A673 (cell line): Measurements from ENCODE around the gene TCP11L2. TPM values are rescaled to one million over a fixed set of nuclear protein-coding genes. Genes with fewer than 3 reads are reported as not detected.
A peak's percentile ranks its signal among the peaks of the same experiment; 100 is the strongest.

Experiments used
- BruUV-seq: library from RNA; stranded (reverse); fragments of 400-500 nt; replicated peaks from 2 replicates; lab custom pipeline; 2021; lab: Mats Ljungman, UMichigan
- CTCF ChIA-PET: fragments of 300-600 bp; sonication (Branson Sonifier 250); formaldehyde crosslinking; loops from one replicate; lab custom pipeline; 2022; ENCODE audit warnings: antibody characterized with exemption; lab: Charles Lee
- POLR2A ChIA-PET: fragments of 300-600 bp; sonication (Branson Sonifier 250); formaldehyde crosslinking; loops from one replicate; lab custom pipeline; 2022; ENCODE audit warnings: antibody characterized with exemption; ENCODE audit not compliant: low non-redundant PET; lab: Charles Lee
- DNase-seq: peaks from one replicate; pipeline ENCODE4 v3.0.0-alpha.2; 2015; ENCODE audit warnings: low spot score
- H3K27ac ChIP-seq: fragments of 200-600 bp; sonication (generic); 2 replicates; pipeline ENCODE4 v1.5.1; 2016; ENCODE audit warnings: mixed run types, low read depth, mild to moderate bottlenecking, mixed read lengths, antibody characterized with exemption, low read length; ENCODE audit not compliant: poor library complexity, severe bottlenecking
- H3K27me3 ChIP-seq: fragments of 200-600 bp; sonication (generic); replicated peaks from 2 replicates; pipeline ENCODE4 v1.6.1; 2017; ENCODE audit warnings: mixed run types, low read depth, mild to moderate bottlenecking, mixed read lengths, antibody characterized with exemption, low read length; ENCODE audit not compliant: insufficient read depth, poor library complexity
- H3K36me3 ChIP-seq: fragments of 200-600 bp; sonication (generic); 2 replicates; pipeline ENCODE4 v1.6.1; 2016; ENCODE audit warnings: mixed run types, mild to moderate bottlenecking, mixed read lengths, antibody characterized with exemption, low read length; ENCODE audit not compliant: insufficient read depth, poor library complexity, severe bottlenecking
- H3K4me1 ChIP-seq: fragments of 200-600 bp; sonication (generic); 2 replicates; pipeline ENCODE4 v1.6.1; 2017; ENCODE audit warnings: mixed run types, mild to moderate bottlenecking, mixed read lengths, antibody characterized with exemption, low read length; ENCODE audit not compliant: insufficient read depth, poor library complexity, severe bottlenecking
- H3K4me3 ChIP-seq: fragments of 200-600 bp; sonication (generic); 2 replicates; pipeline ENCODE4 v1.5.1; 2016; ENCODE audit warnings: low read depth, mixed run types, mild to moderate bottlenecking, mixed read lengths, low read length; ENCODE audit not compliant: poor library complexity, severe bottlenecking
- H3K9me3 ChIP-seq: fragments of 200-600 bp; sonication (generic); 2 replicates; pipeline ENCODE4 v1.6.1; 2016; ENCODE audit warnings: mixed run types, low read depth, mild to moderate bottlenecking, mixed read lengths, antibody characterized with exemption, low read length; ENCODE audit not compliant: poor library complexity, severe bottlenecking
- CTCF ChIP-seq: fragments of 300-800, 200-600 bp; sonication (generic); conservative IDR thresholded peaks from 2 replicates; pipeline ENCODE4 v1.5.1; 2017; ENCODE audit warnings: low read depth, mild to moderate bottlenecking, antibody characterized with exemption, low read length, moderate library complexity, mixed read lengths
- EZH2 ChIP-seq: fragments of 200-600 bp; sonication (generic); IDR thresholded peaks from 2 replicates; pipeline ENCODE4 v1.6.1; 2017; ENCODE audit warnings: borderline replicate concordance, low read depth, mild to moderate bottlenecking, mixed read lengths, antibody characterized with exemption, low read length; ENCODE audit not compliant: poor library complexity, severe bottlenecking
- intact Hi-C: fragments of 100-400 bp; cut with micrococcal nuclease; formaldehyde crosslinking; loops from one replicate; pipeline ENCODE4 v1.10.0; 2022; ENCODE audit not compliant: unreplicated experiment
- total RNA-seq: library from RNA; stranded (reverse); gene quantifications from 2 replicates; pipeline ENCODE4 v1.2.3, GENCODE V29; 2021

TCP11L2 gene
- total RNA-seq, 1 experiment from 2014 or later: 0.39 TPM

GRCh38 chr12:106386813-106387535 lies 84.4 kb downstream of the TCP11L2 start:
- intact Hi-C loops: loop anchor here (1.0 to 10.0 kb wide), 4 partner anchors 453 to 1218 kb away; no protein-coding TSS in a partner anchor
- TF ChIP-seq EZH2 (no peak), CTCF (no peak)
- no peaks in the 10 kb centered on the region for H3K9me3 ChIP-seq
- H3K4me1 ChIP-seq: no peaks in the 10 kb centered on the region
- no peaks in the 10 kb centered on the region for H3K36me3 ChIP-seq
- no peaks in the 10 kb centered on the region for H3K27me3 ChIP-seq
- CTCF ChIA-PET: interaction anchor here (1.4 kb wide), 1 partner anchor 533 kb away, joined by 5 read pairs; no protein-coding TSS in a partner anchor
- BruUV-seq: no TSS peak
- POLR2A ChIA-PET: no interaction called here
- H3K27ac ChIP-seq: no peak overlapping the region
- H3K4me3 ChIP-seq: no peak overlapping the region
- DNase-seq: no peak

GRCh38 chr12:106387848-106388377 lies 85.4 kb downstream of the TCP11L2 start:
- Histone ChIP-seq H3K36me3 (no peaks in the 10 kb centered on the region), H3K9me3 (no peaks in the 10 kb centered on the region), H3K27ac (no peak overlapping the region), H3K4me3 (no peak overlapping the region), H3K27me3 (no peaks in the 10 kb centered on the region), H3K4me1 (no peaks in the 10 kb centered on the region)
- POLR2A ChIA-PET: no interaction called here
- no TSS peak for BruUV-seq
- TF ChIP-seq CTCF (no peak), EZH2 (no peak)
- intact Hi-C loops: loop anchor here (10.0 kb wide), 2 partner anchors 717 to 1217 kb away; no protein-coding TSS in a partner anchor
- CTCF ChIA-PET: interaction anchor here (1.4 kb wide), 1 partner anchor 532 kb away, joined by 5 read pairs; no protein-coding TSS in a partner anchor
- DNase-seq: peak; percentile 20

- CTCF ChIA-PET: no interaction called here
- intact Hi-C loops: loop anchor here (10.0 kb wide), 2 partner anchors 716 to 1216 kb away; no protein-coding TSS in a partner anchor
- BruUV-seq: no TSS peak
Observed at GRCh38 chr12:106389151-106389550, 86.6 kb downstream of the TCP11L2 start.

More at GRCh38 chr12:106389151-106389550, 86.6 kb downstream of the TCP11L2 start:
- no peaks in the 10 kb centered on the region for H3K27me3 ChIP-seq
- H3K4me1 ChIP-seq: no peaks in the 10 kb centered on the region
- no peaks in the 10 kb centered on the region for H3K9me3 ChIP-seq
- DNase-seq: no peak
- no peaks in the 10 kb centered on the region for H3K36me3 ChIP-seq
- TF ChIP-seq CTCF (no peak), EZH2 (no peak)
- H3K4me3 ChIP-seq: no peak overlapping the region
- no peak overlapping the region for H3K27ac ChIP-seq
- POLR2A ChIA-PET: no interaction called here
